IMR-90 (cell line): ENCODE measurements around the gene RXRB. TPM values are rescaled to one million over a fixed set of nuclear protein-coding genes. Genes with fewer than 3 reads are reported as not detected.
A peak's percentile ranks its signal among the peaks of the same experiment; 100 is the strongest.

ENCODE experiments used
- ATAC-seq: fragments of 200-7000 bp; cut with Tn5 transposase; 2 replicates; pipeline ENCODE4 v1.9.1; 2020; ENCODE audit warnings: low read depth, mild to moderate bottlenecking, moderate library complexity
- BruUV-seq: library from RNA; stranded (reverse); fragments of 400-500 nt; replicated peaks from 2 replicates; lab custom pipeline; 2021; lab: Mats Ljungman, UMichigan
- CTCF ChIA-PET: fragments of 300-600 bp; formaldehyde crosslinking; extraction: SDS; loops from one replicate; lab custom pipeline; 2021; ENCODE audit warnings: antibody characterized with exemption; lab: Yijun Ruan, JAX
- POLR2A ChIA-PET: fragments of 300-600 bp; sonication (Branson Sonifier 250); formaldehyde crosslinking; loops from one replicate; lab custom pipeline; 2022; ENCODE audit warnings: antibody characterized with exemption; ENCODE audit not compliant: unreplicated experiment; lab: Charles Lee
- DNase-seq: peaks from one replicate; pipeline ENCODE4 v3.0.0; 2013
- H2AFZ ChIP-seq: replicated peaks from 2 replicates; pipeline ENCODE3; 2013; ENCODE audit warnings: low read length, mild to moderate bottlenecking; ENCODE audit not compliant: poor library complexity
- H2AK5ac ChIP-seq: 2 replicates; pipeline ENCODE4 v1.6.1; 2013; ENCODE audit warnings: low read depth, low read length, inconsistent platforms
- H2AK9ac ChIP-seq: replicated peaks from 2 replicates; pipeline ENCODE3; 2013; ENCODE audit warnings: mild to moderate bottlenecking, low read depth, low read length, moderate library complexity; ENCODE audit not compliant: poor library complexity
- H2BK120ac ChIP-seq: 2 replicates; pipeline ENCODE4 v1.6.1; 2013; ENCODE audit warnings: low read depth, low read length, inconsistent platforms
- H2BK15ac ChIP-seq: 3 replicates; pipeline ENCODE4 v1.6.1; 2013; ENCODE audit warnings: low read depth, low read length, inconsistent platforms
- H2BK20ac ChIP-seq: 2 replicates; pipeline ENCODE4 v1.6.1; 2013; ENCODE audit warnings: low read depth, mild to moderate bottlenecking, inconsistent platforms, low read length, moderate library complexity
- H2BK5ac ChIP-seq: 2 replicates; pipeline ENCODE4 v1.6.1; 2013; ENCODE audit warnings: mild to moderate bottlenecking, low read depth, low read length, inconsistent platforms; ENCODE audit not compliant: poor library complexity, severe bottlenecking
- H3K14ac ChIP-seq: replicated peaks from 2 replicates; pipeline ENCODE4 v1.6.1; 2013; ENCODE audit warnings: low read depth, low read length, inconsistent platforms
- H3K18ac ChIP-seq: 2 replicates; pipeline ENCODE4 v1.6.1; 2013; ENCODE audit warnings: low read depth, low read length, control low read depth
- H3K23ac ChIP-seq: 2 replicates; pipeline ENCODE4 v1.6.1; 2013; ENCODE audit warnings: low read depth, low read length, inconsistent platforms
- H3K27ac ChIP-seq: 2 replicates; pipeline ENCODE4 v1.5.1; 2013; ENCODE audit warnings: mild to moderate bottlenecking, control low read depth, low read length; ENCODE audit not compliant: insufficient read depth
- H3K27me3 ChIP-seq: 2 replicates; pipeline ENCODE4 v1.6.1; 2013; ENCODE audit warnings: low read length; ENCODE audit not compliant: control insufficient read depth, insufficient read depth
- H3K36me3 ChIP-seq: 2 replicates; pipeline ENCODE4 v1.6.1; 2013; ENCODE audit warnings: low read length, mixed read lengths; ENCODE audit not compliant: control insufficient read depth, insufficient read depth
- H3K4ac ChIP-seq: 2 replicates; pipeline ENCODE4 v1.6.1; 2013; ENCODE audit warnings: low read depth, low read length, inconsistent platforms
- H3K4me1 ChIP-seq: 2 replicates; pipeline ENCODE4 v1.6.1; 2013; ENCODE audit warnings: low read length, mixed read lengths; ENCODE audit not compliant: control insufficient read depth, insufficient read depth
- H3K4me2 ChIP-seq: 2 replicates; pipeline ENCODE4 v1.6.1; 2013; ENCODE audit warnings: low read depth, mild to moderate bottlenecking, control low read depth, low read length, moderate library complexity
- H3K4me3 ChIP-seq: 2 replicates; pipeline ENCODE4 v1.5.1; 2013; ENCODE audit warnings: low read depth, mild to moderate bottlenecking, control low read depth, low read length, moderate library complexity; ENCODE audit not compliant: insufficient read depth
- H3K56ac ChIP-seq: 2 replicates; pipeline ENCODE4 v1.6.1; 2013; ENCODE audit warnings: low read length, inconsistent platforms; ENCODE audit not compliant: insufficient read depth; ENCODE audit errors: extremely low read depth
- H3K79me1 ChIP-seq, 2 experiments: 2 replicates each; pipeline ENCODE4 v1.6.1; 2013; ENCODE audit warnings: low read length in 2 of 2, inconsistent platforms in 1 of 2, low read depth in 1 of 2
- H3K9ac ChIP-seq: 2 replicates; pipeline ENCODE4 v1.6.1; 2013; ENCODE audit warnings: low read depth, low read length, control low read depth
- H3K9me1 ChIP-seq: 2 replicates; pipeline ENCODE4 v1.6.1; 2013; ENCODE audit warnings: low read length, inconsistent platforms; ENCODE audit not compliant: insufficient read depth
- H3K9me3 ChIP-seq: 2 replicates; pipeline ENCODE4 v1.6.1; 2013; ENCODE audit warnings: low read length; ENCODE audit not compliant: control insufficient read depth, insufficient read depth
- H4K20me1 ChIP-seq: 2 replicates; pipeline ENCODE4 v1.6.1; 2013; ENCODE audit warnings: low read length, inconsistent platforms; ENCODE audit not compliant: insufficient read depth
- H4K5ac ChIP-seq: 2 replicates; pipeline ENCODE4 v1.6.1; 2013; ENCODE audit warnings: mild to moderate bottlenecking, low read depth, low read length, control low read depth
- H4K8ac ChIP-seq, 2 experiments: 2 replicates each; pipeline ENCODE4 v1.6.1; 2013; ENCODE audit warnings: low read depth in 2 of 2, low read length in 2 of 2, control low read depth in 1 of 2, inconsistent platforms in 1 of 2
- H4K91ac ChIP-seq: 2 replicates; pipeline ENCODE4 v1.6.1; 2013; ENCODE audit warnings: low read depth, low read length, inconsistent platforms; ENCODE audit not compliant: insufficient read depth
- BHLHE40 ChIP-seq: fragments of 150-350 bp; IDR thresholded peaks from 2 replicates; pipeline ENCODE4 v1.6.1; 2016; ENCODE audit warnings: mild to moderate bottlenecking, low read depth, low read length
- CHD1 ChIP-seq: IDR thresholded peaks from 2 replicates; pipeline ENCODE4 v1.6.1; 2012; ENCODE audit warnings: low read depth, low read length, improper control_type of control experiment
- FOS ChIP-seq: fragments of 150-350 bp; IDR thresholded peaks from 2 replicates; pipeline ENCODE4 v1.6.1; 2016; ENCODE audit warnings: low read depth, low read length
- MAFK ChIP-seq: IDR thresholded peaks from 2 replicates; pipeline ENCODE4 v1.6.1; 2012; ENCODE audit warnings: low read depth, low read length, improper control_type of control experiment
- MXI1 ChIP-seq: IDR thresholded peaks from 2 replicates; pipeline ENCODE4 v1.6.1; 2012; ENCODE audit warnings: low read depth, mild to moderate bottlenecking, low read length, moderate library complexity, borderline replicate concordance
- NFE2L2 ChIP-seq: fragments of 150-350 bp; IDR thresholded peaks from 2 replicates; pipeline ENCODE4 v1.6.1; 2016; ENCODE audit warnings: low read depth, mild to moderate bottlenecking, low read length
- RFX5 ChIP-seq: IDR thresholded peaks from 2 replicates; pipeline ENCODE4 v1.8.0; 2012; ENCODE audit warnings: low read depth, mild to moderate bottlenecking, low read length, moderate library complexity
- whole genome bisulfite sequencing, 2 experiments: methylation state at CpG; one replicate each; pipeline versions ENCODE4 v1.1.5 to v1.1.7; 2013; ENCODE audit warnings: missing lambda C conversion rate in 2 of 2; ENCODE audit not compliant: insufficient read length in 1 of 2; ENCODE audit errors: extremely low coverage in 2 of 2; 5-methylcytosine and 5-hydroxymethylcytosine counted together
- dilution Hi-C: fragments of 300-500 bp; cut with HindIII; formaldehyde crosslinking; loops from one replicate; pipeline ENCODE4 v1.14.3; 2018; ENCODE audit warnings: low sequenced_read_pairs; ENCODE audit not compliant: unreplicated experiment
- in situ Hi-C: fragments of 300-500 bp; cut with MboI; formaldehyde crosslinking; loops from 3 replicates; pipeline ENCODE4 v1.14.3; 2019; ENCODE audit warnings: low sequenced_read_pairs, inconsistent platforms, mixed read lengths
- intact Hi-C: fragments of 100-400 bp; cut with micrococcal nuclease; formaldehyde crosslinking; loops from 2 replicates; pipeline ENCODE4 v1.10.0; 2022
- polyA plus RNA-seq, 3 experiments: library from polyadenylated mRNA; depleted of rRNA; stranded (reverse); fragments of >200 nt; gene quantifications; 2 replicates each; pipeline ENCODE4 v1.2.3, GENCODE V29; 2012; ENCODE audit warnings: low replicate concordance in 1 of 3
- total RNA-seq: library from RNA; depleted of rRNA; stranded (reverse); fragments of >200 nt; gene quantifications from 2 replicates; pipeline ENCODE4 v1.2.3, GENCODE V29; 2012
- TF ChIP-seq, protein P1 (sequence below): fragments of 150-350 bp; IDR thresholded peaks from 2 replicates; pipeline ENCODE4 v1.6.1; 2016; ENCODE audit warnings: low read depth, mild to moderate bottlenecking, low read length, moderate library complexity, borderline replicate concordance

RXRB gene
- total and polyA plus RNA-seq, 2 of the 4 experiments (the other 2 are of a cell fraction) = 18.6 to 53.7 TPM

DNA sequence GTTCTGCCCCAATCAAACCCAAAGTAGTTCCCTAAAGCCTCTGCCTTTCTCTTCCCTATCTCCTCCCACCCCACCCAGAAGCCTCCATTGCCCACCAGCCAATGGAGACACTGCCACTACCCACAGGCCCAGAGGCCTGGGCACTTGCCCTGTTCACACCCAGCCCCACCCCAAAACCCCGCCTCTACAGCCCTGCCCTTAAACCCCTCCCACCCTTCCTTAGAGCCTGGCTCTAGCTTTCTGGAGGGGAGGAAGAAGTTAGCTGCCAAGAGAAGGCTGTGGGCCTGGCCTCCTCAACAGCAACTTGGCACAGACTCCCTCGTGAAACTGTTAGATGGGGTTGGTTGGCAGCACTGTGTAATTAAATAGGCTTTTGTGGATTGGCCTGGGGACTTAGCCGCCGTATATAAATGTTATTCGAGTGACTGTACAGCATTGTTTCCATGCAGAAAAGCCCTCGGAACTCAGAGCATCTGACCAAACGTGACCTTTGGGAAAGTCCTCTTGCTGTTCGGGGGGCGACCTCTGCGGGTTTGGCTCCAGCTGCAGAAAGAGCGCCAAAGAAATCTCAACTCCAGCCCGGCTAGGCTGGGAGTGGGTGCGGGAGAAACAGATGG is 39.6 kb downstream of the RXRB start:
- ATAC-seq = peak; percentile 73
- peak overlapping the region in 1 of 2 experiments; percentile 26; a peak in 1 of 4 replicates for H4K8ac ChIP-seq
- no peak overlapping the region for H3K9ac ChIP-seq
- H3K79me1 ChIP-seq = no peaks in the 10 kb centered on the region
- no peak overlapping the region for H4K91ac ChIP-seq
- 0 out of 2 replicates have a peak overlapping the region, but pooled peaks have one; percentile 38 for H3K23ac ChIP-seq
- no peak overlapping the region for H2BK15ac ChIP-seq
- BruUV-seq = no TSS peak
- H3K9me1 ChIP-seq = peaks cover 5% of the 10 kb centered on the region; the same call in 1 of the 2 replicates
- dilution Hi-C loops = no loop called here
- peak overlapping the region; percentile 44 for H2AK9ac ChIP-seq
- H3K56ac ChIP-seq = no peak overlapping the region
- H3K27me3 ChIP-seq = peaks cover 7% of the 10 kb centered on the region
- H2BK20ac ChIP-seq = no peak overlapping the region
- no peak overlapping the region for H2BK120ac ChIP-seq
- peaks cover 9% of the 10 kb centered on the region for H3K4me1 ChIP-seq
- ChIA-PET CTCF (interaction anchor here (0.5 to 1.4 kb wide), 4 partner anchors 8 to 87 kb away, joined by 3 to 4 read pairs (median 3); no protein-coding TSS in a partner anchor), POLR2A (no interaction called here)
- peak overlapping the region; percentile 31; the same call in 1 of the 2 replicates for H3K4me2 ChIP-seq
- TF ChIP-seq CHD1 = no peak
- no peak for TF ChIP-seq MAFK
- no peak for TF ChIP-seq NFE2L2
- 0 out of 2 replicates have a peak, but pooled peaks have one; percentile 7 for TF ChIP-seq RFX5
- no peak for TF ChIP-seq MXI1
- TF ChIP-seq FOS = 0 out of 2 replicates have a peak, but pooled peaks have one; percentile 11
- TF ChIP-seq, protein P1, sequence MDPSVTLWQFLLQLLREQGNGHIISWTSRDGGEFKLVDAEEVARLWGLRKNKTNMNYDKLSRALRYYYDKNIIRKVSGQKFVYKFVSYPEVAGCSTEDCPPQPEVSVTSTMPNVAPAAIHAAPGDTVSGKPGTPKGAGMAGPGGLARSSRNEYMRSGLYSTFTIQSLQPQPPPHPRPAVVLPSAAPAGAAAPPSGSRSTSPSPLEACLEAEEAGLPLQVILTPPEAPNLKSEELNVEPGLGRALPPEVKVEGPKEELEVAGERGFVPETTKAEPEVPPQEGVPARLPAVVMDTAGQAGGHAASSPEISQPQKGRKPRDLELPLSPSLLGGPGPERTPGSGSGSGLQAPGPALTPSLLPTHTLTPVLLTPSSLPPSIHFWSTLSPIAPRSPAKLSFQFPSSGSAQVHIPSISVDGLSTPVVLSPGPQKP = no peak
- TF ChIP-seq BHLHE40 = peak; percentile 43; the same call in 1 of the 2 replicates
- WGBS, 2 experiments = 20% methylated on average over 1 of the region's 13 CpGs; no CpG with 5 or more reads in 1 of the 2 experiments
- H2AFZ ChIP-seq = peak overlapping the region; percentile 97
- H3K14ac ChIP-seq = no peak overlapping the region
- no peak overlapping the region for H2AK5ac ChIP-seq
- H3K36me3 ChIP-seq = no peaks in the 10 kb centered on the region
- intact Hi-C loops = loop anchor here (1.0 kb wide), 1 partner anchor 87 kb away; no protein-coding TSS in a partner anchor
- 0 out of 2 replicates have a peak overlapping the region, but pooled peaks have one; percentile 38 for H3K4ac ChIP-seq
- no peak overlapping the region for H2BK5ac ChIP-seq
- H3K9me3 ChIP-seq = no peaks in the 10 kb centered on the region
- H4K5ac ChIP-seq = no peak overlapping the region
- H3K27ac ChIP-seq = peak overlapping the region; percentile 21; the same call in 1 of the 2 replicates
- H3K18ac ChIP-seq = no peak overlapping the region
- in situ Hi-C loops = loop anchor here (5.0 to 10.0 kb wide), 2 partner anchors 86 to 146 kb away; no protein-coding TSS in a partner anchor
- no peak overlapping the region for H3K4me3 ChIP-seq
- no peaks in the 10 kb centered on the region for H4K20me1 ChIP-seq
- DNase-seq = peak; percentile 84
